DMS 273 (cell line): Measurements from ENCODE around the gene SLC6A3.

Experiments
- DNase-seq: peaks from one replicate; lab custom pipeline; 2025; ENCODE audit not compliant: unreplicated experiment; lab: John Stamatoyannopoulos, UW

The SLC6A3 gene

GRCh38 chr5:1409381-1410110, 35.7 kb downstream of the SLC6A3 start:
- no peak for DNase-seq

GRCh38 chr5:1406681-1407640, 38.3 kb downstream of the SLC6A3 start:
- DNase-seq: peak; percentile 66

GRCh38 chr5:1405539-1406530, 39.4 kb downstream of the SLC6A3 start:
- DNase-seq: no peak

- DNase-seq: no peak
Observed at GRCh38 chr5:1405121-1405520, 40.1 kb downstream of the SLC6A3 start.

GRCh38 chr5:1404062-1404461, 41.2 kb downstream of the SLC6A3 start:
- DNase-seq: no peak

GRCh38 chr5:1402611-1403255, 42.5 kb downstream of the SLC6A3 start:
- DNase-seq: no peak

- DNase-seq: peak; percentile 68
Observed at GRCh38 chr5:1401536-1402138, 43.6 kb downstream of the SLC6A3 start.

- DNase-seq: no peak
Observed at GRCh38 chr5:1400936-1401335, 44.3 kb downstream of the SLC6A3 start.

- no peak for DNase-seq
Observed at GRCh38 chr5:1400211-1400855, 44.9 kb downstream of the SLC6A3 start.

- DNase-seq: no peak
Observed at GRCh38 chr5:1399737-1400136, 45.5 kb downstream of the SLC6A3 start.

GRCh38 chr5:1396293-1396816, 48.9 kb downstream of the SLC6A3 start:
- no peak for DNase-seq

GRCh38 chr5:1394881-1395860, 50.1 kb downstream of the SLC6A3 start:
- DNase-seq: no peak

- DNase-seq: no peak
Observed at GRCh38 chr5:1393571-1394501, 51.4 kb downstream of the SLC6A3 start.

- DNase-seq: no peak
Observed at GRCh38 chr5:1392801-1393565, 52.3 kb downstream of the SLC6A3 start.

- no peak for DNase-seq
Observed at GRCh38 chr5:1392261-1392660, 53.0 kb downstream of the SLC6A3 start.

GRCh38 chr5:1391691-1392090, 53.5 kb downstream of the SLC6A3 start:
- no peak for DNase-seq
